K562 (cell line): ENCODE results near the gene RRAS. TPM values are rescaled to one million over a fixed set of nuclear protein-coding genes. Genes with fewer than 3 reads are reported as not detected.

Experiments
- ATAC-seq: fragments of 200-7000 bp; cut with Tn5 transposase; 3 replicates; pipeline ENCODE4 v1.9.1; 2020; ENCODE audit warnings: moderate library complexity
- BruUV-seq: library from RNA; stranded (reverse); fragments of 400-500 nt; replicated peaks from 2 replicates; lab custom pipeline; 2021; lab: Mats Ljungman, UMichigan
- CTCF ChIA-PET: fragments of 300-600 bp; formaldehyde crosslinking; extraction: SDS; loops from one replicate; lab custom pipeline; 2021; ENCODE audit warnings: low intra/inter-chr PET ratio; lab: Yijun Ruan, JAX
- POLR2A ChIA-PET: fragments of 300-600, 350-650 bp; sonication (Branson Sonifier 250); formaldehyde crosslinking; extraction: SDS; loops from one replicate; lab custom pipeline; 2021; ENCODE audit warnings: antibody characterized with exemption, inconsistent platforms; lab: Yijun Ruan, JAX
- DNase-seq, 4 experiments: peaks; one replicate each; pipeline versions ENCODE4 v3.0.0 to v3.0.0-alpha.2; 2011 to 2018; ENCODE audit warnings: low spot score in 3 of 4, mixed read lengths in 3 of 4; ENCODE audit errors: extremely low read depth in 1 of 4
- FAIRE-seq: peaks from 2 replicates; lab custom pipeline; 2011; peaks lifted over from hg19 to GRCh38; lab: Jason Lieb, UNC
- H2AFZ ChIP-seq: 2 replicates; pipeline ENCODE4 v1.6.0; 2011; ENCODE audit warnings: low read depth, low read length, control low read depth, inconsistent platforms
- H3K27ac ChIP-seq: fragments of 200-600 bp; 3 replicates; pipeline ENCODE4 v1.8.0; 2011; ENCODE audit warnings: low read depth, mild to moderate bottlenecking, control low read depth, inconsistent platforms, low read length, moderate library complexity, mixed read lengths; ENCODE audit errors: extremely low read depth
- H3K27me3 ChIP-seq, 2 experiments: fragments of 300-600 bp in 1 of 2; 2 replicates in 1 of 2; 3 replicates in 1 of 2; pipeline versions ENCODE4 v1.6.0 to v1.8.0; 2011; ENCODE audit warnings: inconsistent platforms in 2 of 2, low read length in 2 of 2, mild to moderate bottlenecking in 1 of 2, mixed read lengths in 1 of 2, moderate library complexity in 1 of 2; ENCODE audit not compliant: control insufficient read depth in 2 of 2, insufficient read depth in 2 of 2
- H3K36me3 ChIP-seq: fragments of 300-600 bp; 3 replicates; pipeline ENCODE4 v1.8.0; 2011; ENCODE audit warnings: mild to moderate bottlenecking, low read length, inconsistent platforms; ENCODE audit not compliant: control insufficient read depth, insufficient read depth
- H3K4me1 ChIP-seq, 2 experiments: fragments of 200-600 bp in 1 of 2; replicated peaks in 1 of 2; 2 replicates in 1 of 2; 3 replicates in 1 of 2; pipeline versions ENCODE4 v1.5.1 to v1.8.0; 2011; ENCODE audit warnings: inconsistent platforms in 2 of 2, low read length in 2 of 2, mild to moderate bottlenecking in 1 of 2, mixed read lengths in 1 of 2, moderate library complexity in 1 of 2; ENCODE audit not compliant: control insufficient read depth in 2 of 2, insufficient read depth in 2 of 2
- H3K4me2 ChIP-seq: 2 replicates; pipeline ENCODE4 v1.6.1; 2011; ENCODE audit warnings: low read length, control low read depth, inconsistent platforms, mixed read lengths; ENCODE audit not compliant: insufficient read depth
- H3K4me3 ChIP-seq: fragments of 200-600 bp; sonication (generic), shearing (Covaris generic); 2 replicates; pipeline ENCODE4 v1.5.1; 2016; ENCODE audit warnings: control low read depth, inconsistent platforms
- H3K79me2 ChIP-seq: fragments of 200-600 bp; 3 replicates; pipeline ENCODE4 v1.8.0; 2011; ENCODE audit warnings: low read length, inconsistent platforms; ENCODE audit not compliant: control insufficient read depth, insufficient read depth
- H3K9ac ChIP-seq, 2 experiments: 2 replicates each; pipeline versions ENCODE4 v1.6.0 to v1.6.1; 2011; ENCODE audit warnings: low read depth in 2 of 2, low read length in 2 of 2, control low read depth in 1 of 2, inconsistent platforms in 1 of 2, mild to moderate bottlenecking in 1 of 2, mixed read lengths in 1 of 2; ENCODE audit not compliant: insufficient read depth in 1 of 2
- H3K9me1 ChIP-seq: one replicate; pipeline ENCODE4 v1.6.0; 2011; ENCODE audit warnings: inconsistent platforms, mild to moderate bottlenecking, low read length, moderate library complexity; ENCODE audit not compliant: control insufficient read depth, insufficient read depth
- H3K9me3 ChIP-seq: replicated peaks from 2 replicates; pipeline ENCODE4 v1.5.1; 2011; ENCODE audit warnings: low read depth, low read length, inconsistent platforms; ENCODE audit not compliant: control insufficient read depth, insufficient read depth
- H4K20me1 ChIP-seq: replicated peaks from 2 replicates; pipeline ENCODE4 v1.6.1; 2011; ENCODE audit warnings: low read length, inconsistent platforms, mixed read lengths; ENCODE audit not compliant: control insufficient read depth, insufficient read depth
- BCOR ChIP-seq: fragments of 450-650 bp; IDR thresholded peaks from 2 replicates; pipeline ENCODE4 v1.6.1; 2016
- HNRNPUL1 ChIP-seq: fragments of 200-400 bp; formaldehyde crosslinking; IDR thresholded peaks from 2 replicates; pipeline ENCODE4 v1.6.1; 2017; ENCODE audit warnings: low read length
- KAT2B ChIP-seq: IDR thresholded peaks from one replicate; pipeline ENCODE4 v1.6.1; 2012; ENCODE audit warnings: low read depth, mild to moderate bottlenecking, control low read depth, inconsistent platforms, low read length, moderate library complexity
- PURB ChIP-seq: sonication (generic); formaldehyde crosslinking; IDR thresholded peaks from 2 replicates; pipeline ENCODE4 v1.9.0; 2021; ENCODE audit warnings: low read depth, mild to moderate bottlenecking, missing genetic modification reagents
- RBBP5 ChIP-seq: fragments of 200-600 bp; sonication (generic); IDR thresholded peaks from 2 replicates; pipeline ENCODE4 v1.6.1; 2012; ENCODE audit warnings: borderline replicate concordance, mild to moderate bottlenecking, low read length, control low read depth, inconsistent platforms; ENCODE audit not compliant: insufficient read depth, poor library complexity, severe bottlenecking
- RBM34 ChIP-seq: fragments of 200-400 bp; formaldehyde crosslinking; IDR thresholded peaks from 2 replicates; pipeline ENCODE4 v1.6.1; 2018; ENCODE audit warnings: low read length, borderline replicate concordance; ENCODE audit not compliant: insufficient read depth
- ZNF274 ChIP-seq: IDR thresholded peaks from 2 replicates; pipeline ENCODE4 v1.6.1; 2011; ENCODE audit warnings: low read depth, mild to moderate bottlenecking, low read length, moderate library complexity, borderline replicate concordance
- WGBS: fragments of 100-300 bp; shearing (Covaris generic); methylation state at CpG from one replicate; pipeline ENCODE4 v1.1.6; 2016; ENCODE audit warnings: low coverage, mixed read lengths; ENCODE audit not compliant: insufficient coverage; ENCODE audit errors: missing lambda C conversion rate; 5-methylcytosine and 5-hydroxymethylcytosine counted together
- in situ Hi-C: fragments of 300-500 bp; cut with MboI; formaldehyde crosslinking; loops from 4 replicates; pipeline ENCODE4 v1.15.0; 2018; ENCODE audit warnings: inconsistent platforms, mixed read lengths
- intact Hi-C: fragments of 100-400 bp; cut with micrococcal nuclease; formaldehyde crosslinking; loops from 2 replicates; pipeline ENCODE4 v1.14.2; 2022
- polyA plus RNA-seq, 8 experiments: library from polyadenylated mRNA; depleted of rRNA in 4 of 8; stranded (reverse) in 5 of 8; unstranded in 3 of 8; fragments of >200 nt; fragmentation: Nextera tagmentation in 2 of 8; fragmentation: Illumina TruSeq in 1 of 8; extraction: Ambion mirVana in 2 of 8; extraction: Trizol in 1 of 8; gene quantifications; 2 replicates each; pipeline versions ENCODE4 v1.2.1 to v1.2.3, GENCODE V29; 2011 to 2014; ENCODE audit warnings: inconsistent platforms in 1 of 8, missing spikeins in 1 of 8
- total RNA-seq, 7 experiments: library from RNA; depleted of rRNA in 6 of 7; stranded (reverse); fragments of >200 nt in 6 of 7; fragmentation: Illumina TruSeq in 2 of 7; extraction: Trizol in 2 of 7; gene quantifications; 2 replicates each; pipeline versions ENCODE4 v1.2.1 to v1.2.3, GENCODE V29; 2011 to 2021; ENCODE audit warnings: low replicate concordance in 1 of 7
- TF ChIP-seq, protein P1 (sequence below): fragments of 450-650 bp; IDR thresholded peaks from 2 replicates; pipeline ENCODE4 v1.6.1; 2016; ENCODE audit warnings: mild to moderate bottlenecking, moderate library complexity
- TF ChIP-seq, protein P2 (sequence below): sonication (generic); formaldehyde crosslinking; IDR thresholded peaks from 2 replicates; pipeline ENCODE4 v1.4.0; 2020; ENCODE audit warnings: mild to moderate bottlenecking, missing genetic modification reagents

The RRAS gene
- total and polyA plus RNA-seq, 9 of the 15 experiments (the other 6 are each of a cell fraction or from before 2014, with no cell fraction given), result 0.70 to 17.3 (median 8.2) TPM

DNA sequence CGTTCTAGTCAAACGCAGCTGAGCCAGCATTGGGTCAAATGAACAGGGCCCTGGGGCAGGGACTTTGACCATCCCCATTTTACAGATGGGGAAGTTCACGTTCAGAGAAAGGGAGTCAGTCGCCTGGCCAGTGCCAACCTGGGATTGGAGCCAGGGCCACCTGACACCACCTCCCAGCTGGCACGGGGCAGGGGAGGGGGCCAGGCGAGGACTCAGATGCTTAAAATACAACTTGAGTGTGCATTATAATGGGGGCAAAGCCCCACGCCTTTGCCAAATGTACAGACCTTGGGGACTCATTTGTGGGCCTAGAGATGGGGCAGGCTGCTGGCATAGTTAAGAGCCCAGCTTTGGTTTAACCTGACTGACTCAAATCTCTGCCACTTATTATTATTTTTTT is 34.3 kb downstream of the RRAS start:
- DNase-seq, result no peak
- Histone ChIP-seq H3K9me1 (no peaks in the 10 kb centered on the region), H3K4me1 (no peaks in the 10 kb centered on the region), H3K4me3 (no peak overlapping the region), H2AFZ (no peak overlapping the region), H3K27me3 (no peaks in the 10 kb centered on the region), H3K9me3 (no peaks in the 10 kb centered on the region), H3K79me2 (peaks cover 3% of the 10 kb centered on the region; the same call in 1 of the 3 replicates), H3K36me3 (peaks cover 74% of the 10 kb centered on the region; the same call in 2 of the 3 replicates), H4K20me1 (0 out of 2 replicates have a peak, but pooled peaks cover 5% of the 10 kb centered on the region), H3K4me2 (no peak overlapping the region), H3K9ac (no peak overlapping the region; a peak in 1 of 4 replicates), H3K27ac (no peak overlapping the region)
- ChIA-PET POLR2A (interaction anchor here (0.6 to 1.6 kb wide), 2 partner anchors 11 to 452 kb away, joined by 6 read pairs; no protein-coding TSS in a partner anchor), CTCF (no interaction called here)
- ATAC-seq, result no peak
- intact Hi-C loops, result no loop called here
- WGBS, result 95% methylated on average over 7 of the region's 7 CpGs
- FAIRE-seq, result no peak
- no TSS peak for BruUV-seq
- in situ Hi-C loops, result no loop called here
- TF ChIP-seq HNRNPUL1 (no peak), PURB (CRISPR knock-in tag) (no peak), KAT2B (no peak), ZNF274 (no peak), BCOR (no peak), RBBP5 (no peak), RBM34 (no peak)
- TF ChIP-seq, protein P1, sequence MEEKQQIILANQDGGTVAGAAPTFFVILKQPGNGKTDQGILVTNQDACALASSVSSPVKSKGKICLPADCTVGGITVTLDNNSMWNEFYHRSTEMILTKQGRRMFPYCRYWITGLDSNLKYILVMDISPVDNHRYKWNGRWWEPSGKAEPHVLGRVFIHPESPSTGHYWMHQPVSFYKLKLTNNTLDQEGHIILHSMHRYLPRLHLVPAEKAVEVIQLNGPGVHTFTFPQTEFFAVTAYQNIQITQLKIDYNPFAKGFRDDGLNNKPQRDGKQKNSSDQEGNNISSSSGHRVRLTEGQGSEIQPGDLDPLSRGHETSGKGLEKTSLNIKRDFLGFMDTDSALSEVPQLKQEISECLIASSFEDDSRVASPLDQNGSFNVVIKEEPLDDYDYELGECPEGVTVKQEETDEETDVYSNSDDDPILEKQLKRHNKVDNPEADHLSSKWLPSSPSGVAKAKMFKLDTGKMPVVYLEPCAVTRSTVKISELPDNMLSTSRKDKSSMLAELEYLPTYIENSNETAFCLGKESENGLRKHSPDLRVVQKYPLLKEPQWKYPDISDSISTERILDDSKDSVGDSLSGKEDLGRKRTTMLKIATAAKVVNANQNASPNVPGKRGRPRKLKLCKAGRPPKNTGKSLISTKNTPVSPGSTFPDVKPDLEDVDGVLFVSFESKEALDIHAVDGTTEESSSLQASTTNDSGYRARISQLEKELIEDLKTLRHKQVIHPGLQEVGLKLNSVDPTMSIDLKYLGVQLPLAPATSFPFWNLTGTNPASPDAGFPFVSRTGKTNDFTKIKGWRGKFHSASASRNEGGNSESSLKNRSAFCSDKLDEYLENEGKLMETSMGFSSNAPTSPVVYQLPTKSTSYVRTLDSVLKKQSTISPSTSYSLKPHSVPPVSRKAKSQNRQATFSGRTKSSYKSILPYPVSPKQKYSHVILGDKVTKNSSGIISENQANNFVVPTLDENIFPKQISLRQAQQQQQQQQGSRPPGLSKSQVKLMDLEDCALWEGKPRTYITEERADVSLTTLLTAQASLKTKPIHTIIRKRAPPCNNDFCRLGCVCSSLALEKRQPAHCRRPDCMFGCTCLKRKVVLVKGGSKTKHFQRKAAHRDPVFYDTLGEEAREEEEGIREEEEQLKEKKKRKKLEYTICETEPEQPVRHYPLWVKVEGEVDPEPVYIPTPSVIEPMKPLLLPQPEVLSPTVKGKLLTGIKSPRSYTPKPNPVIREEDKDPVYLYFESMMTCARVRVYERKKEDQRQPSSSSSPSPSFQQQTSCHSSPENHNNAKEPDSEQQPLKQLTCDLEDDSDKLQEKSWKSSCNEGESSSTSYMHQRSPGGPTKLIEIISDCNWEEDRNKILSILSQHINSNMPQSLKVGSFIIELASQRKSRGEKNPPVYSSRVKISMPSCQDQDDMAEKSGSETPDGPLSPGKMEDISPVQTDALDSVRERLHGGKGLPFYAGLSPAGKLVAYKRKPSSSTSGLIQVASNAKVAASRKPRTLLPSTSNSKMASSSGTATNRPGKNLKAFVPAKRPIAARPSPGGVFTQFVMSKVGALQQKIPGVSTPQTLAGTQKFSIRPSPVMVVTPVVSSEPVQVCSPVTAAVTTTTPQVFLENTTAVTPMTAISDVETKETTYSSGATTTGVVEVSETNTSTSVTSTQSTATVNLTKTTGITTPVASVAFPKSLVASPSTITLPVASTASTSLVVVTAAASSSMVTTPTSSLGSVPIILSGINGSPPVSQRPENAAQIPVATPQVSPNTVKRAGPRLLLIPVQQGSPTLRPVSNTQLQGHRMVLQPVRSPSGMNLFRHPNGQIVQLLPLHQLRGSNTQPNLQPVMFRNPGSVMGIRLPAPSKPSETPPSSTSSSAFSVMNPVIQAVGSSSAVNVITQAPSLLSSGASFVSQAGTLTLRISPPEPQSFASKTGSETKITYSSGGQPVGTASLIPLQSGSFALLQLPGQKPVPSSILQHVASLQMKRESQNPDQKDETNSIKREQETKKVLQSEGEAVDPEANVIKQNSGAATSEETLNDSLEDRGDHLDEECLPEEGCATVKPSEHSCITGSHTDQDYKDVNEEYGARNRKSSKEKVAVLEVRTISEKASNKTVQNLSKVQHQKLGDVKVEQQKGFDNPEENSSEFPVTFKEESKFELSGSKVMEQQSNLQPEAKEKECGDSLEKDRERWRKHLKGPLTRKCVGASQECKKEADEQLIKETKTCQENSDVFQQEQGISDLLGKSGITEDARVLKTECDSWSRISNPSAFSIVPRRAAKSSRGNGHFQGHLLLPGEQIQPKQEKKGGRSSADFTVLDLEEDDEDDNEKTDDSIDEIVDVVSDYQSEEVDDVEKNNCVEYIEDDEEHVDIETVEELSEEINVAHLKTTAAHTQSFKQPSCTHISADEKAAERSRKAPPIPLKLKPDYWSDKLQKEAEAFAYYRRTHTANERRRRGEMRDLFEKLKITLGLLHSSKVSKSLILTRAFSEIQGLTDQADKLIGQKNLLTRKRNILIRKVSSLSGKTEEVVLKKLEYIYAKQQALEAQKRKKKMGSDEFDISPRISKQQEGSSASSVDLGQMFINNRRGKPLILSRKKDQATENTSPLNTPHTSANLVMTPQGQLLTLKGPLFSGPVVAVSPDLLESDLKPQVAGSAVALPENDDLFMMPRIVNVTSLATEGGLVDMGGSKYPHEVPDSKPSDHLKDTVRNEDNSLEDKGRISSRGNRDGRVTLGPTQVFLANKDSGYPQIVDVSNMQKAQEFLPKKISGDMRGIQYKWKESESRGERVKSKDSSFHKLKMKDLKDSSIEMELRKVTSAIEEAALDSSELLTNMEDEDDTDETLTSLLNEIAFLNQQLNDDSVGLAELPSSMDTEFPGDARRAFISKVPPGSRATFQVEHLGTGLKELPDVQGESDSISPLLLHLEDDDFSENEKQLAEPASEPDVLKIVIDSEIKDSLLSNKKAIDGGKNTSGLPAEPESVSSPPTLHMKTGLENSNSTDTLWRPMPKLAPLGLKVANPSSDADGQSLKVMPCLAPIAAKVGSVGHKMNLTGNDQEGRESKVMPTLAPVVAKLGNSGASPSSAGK, result no peak
- TF ChIP-seq, protein P2, sequence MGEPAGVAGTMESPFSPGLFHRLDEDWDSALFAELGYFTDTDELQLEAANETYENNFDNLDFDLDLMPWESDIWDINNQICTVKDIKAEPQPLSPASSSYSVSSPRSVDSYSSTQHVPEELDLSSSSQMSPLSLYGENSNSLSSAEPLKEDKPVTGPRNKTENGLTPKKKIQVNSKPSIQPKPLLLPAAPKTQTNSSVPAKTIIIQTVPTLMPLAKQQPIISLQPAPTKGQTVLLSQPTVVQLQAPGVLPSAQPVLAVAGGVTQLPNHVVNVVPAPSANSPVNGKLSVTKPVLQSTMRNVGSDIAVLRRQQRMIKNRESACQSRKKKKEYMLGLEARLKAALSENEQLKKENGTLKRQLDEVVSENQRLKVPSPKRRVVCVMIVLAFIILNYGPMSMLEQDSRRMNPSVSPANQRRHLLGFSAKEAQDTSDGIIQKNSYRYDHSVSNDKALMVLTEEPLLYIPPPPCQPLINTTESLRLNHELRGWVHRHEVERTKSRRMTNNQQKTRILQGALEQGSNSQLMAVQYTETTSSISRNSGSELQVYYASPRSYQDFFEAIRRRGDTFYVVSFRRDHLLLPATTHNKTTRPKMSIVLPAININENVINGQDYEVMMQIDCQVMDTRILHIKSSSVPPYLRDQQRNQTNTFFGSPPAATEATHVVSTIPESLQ (CRISPR knock-in tag), result no peak
